Measurements from ENCODE around the gene EAF2. TPM values are rescaled to one million over a fixed set of nuclear protein-coding genes. Genes with fewer than 3 reads are reported as not detected.

The EAF2 gene
- total and polyA plus RNA-seq, 2 donors (not counting 3 experiments of a cell fraction or from before 2014, with no cell fraction given), result 0.63 to 1.5 TPM

DNA sequence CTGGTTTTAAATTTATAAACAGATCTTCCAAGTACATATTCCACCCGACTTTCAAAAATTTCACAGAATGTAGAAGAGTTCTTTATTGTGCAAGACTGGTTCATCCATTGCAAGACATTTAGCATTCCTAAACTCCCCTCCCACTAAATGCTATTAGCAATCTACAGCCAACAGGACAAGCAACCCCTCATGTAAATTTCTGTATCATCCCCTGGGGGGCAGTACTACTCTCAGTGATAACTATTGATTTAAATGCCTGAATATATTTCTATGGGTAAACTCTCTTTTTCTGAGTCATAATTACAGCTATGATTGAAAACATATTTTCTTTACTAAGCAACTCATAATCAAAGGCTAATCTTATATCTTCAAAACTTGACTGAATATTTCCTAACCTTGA is 48.5 kb downstream of the EAF2 start:
- no peaks in the 10 kb centered on the region for H3K4me1 ChIP-seq (ENCODE audit: control insufficient read depth, extremely low read depth, insufficient read depth, low read length)
- H3K4me2 ChIP-seq (ENCODE audit: insufficient read depth, low read length), result no peak overlapping the region
- no peaks in the 10 kb centered on the region for H3K36me3 ChIP-seq (ENCODE audit: control insufficient read depth in 2 of 2, extremely low read depth in 1 of 2, insufficient read depth in 2 of 2, low read length in 2 of 2)
- no TSS peak for BruUV-seq (replicated peaks)
- no peaks in the 10 kb centered on the region for H3K27me3 ChIP-seq (ENCODE audit: control insufficient read depth in 2 of 2, insufficient read depth in 2 of 2, low read length in 2 of 2)
- no peak overlapping the region for H3K27ac ChIP-seq (ENCODE audit: insufficient read depth, low read depth, low read length)
- no peaks in the 10 kb centered on the region for H3K9me3 ChIP-seq (replicated peaks; ENCODE audit: control insufficient read depth, insufficient read depth, low read length)
- TF ChIP-seq, protein P1, sequence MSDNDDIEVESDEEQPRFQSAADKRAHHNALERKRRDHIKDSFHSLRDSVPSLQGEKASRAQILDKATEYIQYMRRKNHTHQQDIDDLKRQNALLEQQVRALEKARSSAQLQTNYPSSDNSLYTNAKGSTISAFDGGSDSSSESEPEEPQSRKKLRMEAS (IDR thresholded peaks at IDR 0.05; ENCODE audit: insufficient read depth, insufficient read length), result no peak
- TF ChIP-seq, protein P2, sequence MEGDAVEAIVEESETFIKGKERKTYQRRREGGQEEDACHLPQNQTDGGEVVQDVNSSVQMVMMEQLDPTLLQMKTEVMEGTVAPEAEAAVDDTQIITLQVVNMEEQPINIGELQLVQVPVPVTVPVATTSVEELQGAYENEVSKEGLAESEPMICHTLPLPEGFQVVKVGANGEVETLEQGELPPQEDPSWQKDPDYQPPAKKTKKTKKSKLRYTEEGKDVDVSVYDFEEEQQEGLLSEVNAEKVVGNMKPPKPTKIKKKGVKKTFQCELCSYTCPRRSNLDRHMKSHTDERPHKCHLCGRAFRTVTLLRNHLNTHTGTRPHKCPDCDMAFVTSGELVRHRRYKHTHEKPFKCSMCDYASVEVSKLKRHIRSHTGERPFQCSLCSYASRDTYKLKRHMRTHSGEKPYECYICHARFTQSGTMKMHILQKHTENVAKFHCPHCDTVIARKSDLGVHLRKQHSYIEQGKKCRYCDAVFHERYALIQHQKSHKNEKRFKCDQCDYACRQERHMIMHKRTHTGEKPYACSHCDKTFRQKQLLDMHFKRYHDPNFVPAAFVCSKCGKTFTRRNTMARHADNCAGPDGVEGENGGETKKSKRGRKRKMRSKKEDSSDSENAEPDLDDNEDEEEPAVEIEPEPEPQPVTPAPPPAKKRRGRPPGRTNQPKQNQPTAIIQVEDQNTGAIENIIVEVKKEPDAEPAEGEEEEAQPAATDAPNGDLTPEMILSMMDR (IDR thresholded peaks at IDR 0.05; ENCODE audit: extremely low read depth in 1 of 2, insufficient read depth in 1 of 2, low read depth in 1 of 2, low read length in 2 of 2), result peak; percentile 30 to 44
- no peak for TF ChIP-seq GATA2 (IDR thresholded peaks at IDR 0.05; ENCODE audit: insufficient read depth, insufficient read length, low read depth, low read length)
- TF ChIP-seq EZH2 (IDR thresholded peaks at IDR 0.05; ENCODE audit: borderline replicate concordance, low read depth, low read length, severe bottlenecking), result no peak
- TF ChIP-seq MYC (IDR thresholded peaks at IDR 0.05; ENCODE audit: low read depth, low read length), result no peak
- no peak overlapping the region for H3K4me3 ChIP-seq (replicated peaks in 1 of 3; ENCODE audit: insufficient read depth in 1 of 3, low read depth in 1 of 3, low read length in 3 of 3)
- ChIA-PET POLR2A (no interaction called here), CTCF (interaction anchor here (0.7 to 1.9 kb wide), 11 partner anchors 9 to 375 kb away, joined by 3 to 9 read pairs (median 4); partner anchors contain the start of gene SLC15A2)
- DNase-seq (ENCODE audit: low read depth, low spot score) (peak; percentile 44), FAIRE-seq (peak; percentile 65)
- H3K9me1 ChIP-seq (replicated peaks; ENCODE audit: control insufficient read depth, extremely low read depth, insufficient read depth, low read length), result no peaks in the 10 kb centered on the region
- H3K79me2 ChIP-seq (ENCODE audit: control insufficient read depth, insufficient read depth, low read length), result no peaks in the 10 kb centered on the region
- H2AFZ ChIP-seq (ENCODE audit: low read depth, low read length), result no peak overlapping the region
- intact Hi-C loops (cut with micrococcal nuclease), result loop anchor here (1.0 to 2.0 kb wide), 3 partner anchors 209 to 417 kb away; no protein-coding TSS in a partner anchor
- H3K9ac ChIP-seq (replicated peaks; ENCODE audit: extremely low read depth, insufficient read depth, low read length), result no peak overlapping the region
- dilution Hi-C loops (cut with MboI; ENCODE audit: extremely low pct_ligation_motif_present, low sequenced_read_pairs), result no loop called here
- H4K20me1 ChIP-seq (replicated peaks; ENCODE audit: control insufficient read depth, extremely low read depth, insufficient read depth, low read length), result no peaks in the 10 kb centered on the region

DNA sequence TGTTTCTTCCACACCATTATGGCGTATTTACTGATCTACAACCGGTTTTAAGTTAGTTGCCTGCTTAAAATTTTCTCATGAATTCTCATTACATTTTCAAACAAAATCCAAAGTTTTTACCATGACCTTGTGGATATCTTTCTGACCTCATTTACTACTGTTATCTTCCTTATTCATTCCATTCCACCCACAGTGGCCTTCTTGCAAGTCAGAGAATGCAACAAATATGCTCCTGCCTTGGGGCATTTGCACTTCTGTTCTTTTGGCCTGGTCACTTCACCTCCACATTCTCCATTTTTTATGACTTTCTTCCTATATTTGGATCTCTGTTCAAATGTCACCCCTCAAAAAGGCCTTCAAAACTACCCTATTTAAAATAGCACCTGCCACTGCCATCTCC is 50.4 kb downstream of the EAF2 start:
- Histone ChIP-seq H3K9me1 (replicated peaks; ENCODE audit: control insufficient read depth, extremely low read depth, insufficient read depth, low read length) (no peaks in the 10 kb centered on the region), H3K9ac (replicated peaks; ENCODE audit: extremely low read depth, insufficient read depth, low read length) (no peak overlapping the region), H3K4me3 (replicated peaks in 1 of 3; ENCODE audit: insufficient read depth in 1 of 3, low read depth in 1 of 3, low read length in 3 of 3) (no peak overlapping the region), H3K4me1 (ENCODE audit: control insufficient read depth, extremely low read depth, insufficient read depth, low read length) (no peaks in the 10 kb centered on the region), H4K20me1 (replicated peaks; ENCODE audit: control insufficient read depth, extremely low read depth, insufficient read depth, low read length) (no peaks in the 10 kb centered on the region), H2AFZ (ENCODE audit: low read depth, low read length) (no peak overlapping the region), H3K9me3 (replicated peaks; ENCODE audit: control insufficient read depth, insufficient read depth, low read length) (no peaks in the 10 kb centered on the region), H3K36me3 (ENCODE audit: control insufficient read depth in 2 of 2, extremely low read depth in 1 of 2, insufficient read depth in 2 of 2, low read length in 2 of 2) (no peaks in the 10 kb centered on the region), H3K4me2 (ENCODE audit: insufficient read depth, low read length) (no peak overlapping the region), H3K79me2 (ENCODE audit: control insufficient read depth, insufficient read depth, low read length) (no peaks in the 10 kb centered on the region), H3K27ac (ENCODE audit: insufficient read depth, low read depth, low read length) (no peak overlapping the region), H3K27me3 (ENCODE audit: control insufficient read depth in 2 of 2, insufficient read depth in 2 of 2, low read length in 2 of 2) (no peaks in the 10 kb centered on the region)
- CTCF ChIA-PET, result interaction anchor here (1.3 to 1.4 kb wide), 2 partner anchors 8 to 373 kb away, joined by 3 to 5 read pairs; no protein-coding TSS in a partner anchor
- POLR2A ChIA-PET, result no interaction called here
- no TSS peak for BruUV-seq (replicated peaks)
- dilution Hi-C loops (cut with MboI; ENCODE audit: extremely low pct_ligation_motif_present, low sequenced_read_pairs) (no loop called here), intact Hi-C loops (cut with micrococcal nuclease) (no loop called here)
- TF ChIP-seq, protein P2 (IDR thresholded peaks at IDR 0.05; ENCODE audit: extremely low read depth in 1 of 2, insufficient read depth in 1 of 2, low read depth in 1 of 2, low read length in 2 of 2), result no peak
- TF ChIP-seq FOS (IDR thresholded peaks at IDR 0.05; ENCODE audit: borderline replicate concordance, insufficient read depth, low read length), result no peak
- TF ChIP-seq POLR2A (IDR thresholded peaks at IDR 0.05; ENCODE audit: low read depth, low read length), result no peak
- TF ChIP-seq EZH2 (IDR thresholded peaks at IDR 0.05; ENCODE audit: borderline replicate concordance, low read depth, low read length, severe bottlenecking), result no peak
- TF ChIP-seq JUN (IDR thresholded peaks at IDR 0.05; ENCODE audit: borderline replicate concordance, insufficient read depth, insufficient read length, low read depth), result no peak
- TF ChIP-seq MYC (IDR thresholded peaks at IDR 0.05; ENCODE audit: low read depth, low read length), result no peak
- TF ChIP-seq, protein P1 (IDR thresholded peaks at IDR 0.05; ENCODE audit: insufficient read depth, insufficient read length), result no peak
- TF ChIP-seq POLR2AphosphoS5 (IDR thresholded peaks at IDR 0.05; ENCODE audit: insufficient read depth, low read depth, low read length), result no peak
- no peak for TF ChIP-seq GATA2 (IDR thresholded peaks at IDR 0.05; ENCODE audit: insufficient read depth, insufficient read length, low read depth, low read length)
- no peak for FAIRE-seq
- no peak for DNase-seq (ENCODE audit: low read depth, low spot score)
